ENCODE data around the gene MAN1A2.
A peak's percentile ranks its signal among the peaks of the same experiment; 100 is the strongest.

Gene MAN1A2

GRCh38 chr1:117362986-117363385, 4.3 kb upstream of the MAN1A2 start:
- no peak for DNase-seq

GRCh38 chr1:117363571-117364048, 3.6 kb upstream of the MAN1A2 start:
- DNase-seq: no peak

DNA sequence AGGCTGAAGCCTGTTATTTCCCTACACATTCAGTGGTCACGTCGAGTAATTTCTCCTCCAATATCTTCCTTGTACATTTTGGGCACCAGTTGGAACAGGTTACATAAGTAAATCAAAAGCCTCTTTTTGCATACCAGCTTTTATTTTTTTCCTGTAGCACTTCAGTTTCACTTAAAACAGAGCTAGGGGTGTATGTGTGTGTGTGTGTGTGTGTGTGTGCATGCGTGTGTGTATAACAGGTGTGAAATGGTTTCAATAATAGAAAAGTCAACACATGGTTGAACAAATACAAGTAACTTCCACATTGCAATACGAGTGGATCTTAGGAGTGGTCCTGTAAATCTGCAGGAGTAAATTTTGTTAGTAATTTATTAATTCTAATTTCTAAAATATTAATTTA, 3.0 kb upstream of the MAN1A2 start:
- DNase-seq: no peak

DNA sequence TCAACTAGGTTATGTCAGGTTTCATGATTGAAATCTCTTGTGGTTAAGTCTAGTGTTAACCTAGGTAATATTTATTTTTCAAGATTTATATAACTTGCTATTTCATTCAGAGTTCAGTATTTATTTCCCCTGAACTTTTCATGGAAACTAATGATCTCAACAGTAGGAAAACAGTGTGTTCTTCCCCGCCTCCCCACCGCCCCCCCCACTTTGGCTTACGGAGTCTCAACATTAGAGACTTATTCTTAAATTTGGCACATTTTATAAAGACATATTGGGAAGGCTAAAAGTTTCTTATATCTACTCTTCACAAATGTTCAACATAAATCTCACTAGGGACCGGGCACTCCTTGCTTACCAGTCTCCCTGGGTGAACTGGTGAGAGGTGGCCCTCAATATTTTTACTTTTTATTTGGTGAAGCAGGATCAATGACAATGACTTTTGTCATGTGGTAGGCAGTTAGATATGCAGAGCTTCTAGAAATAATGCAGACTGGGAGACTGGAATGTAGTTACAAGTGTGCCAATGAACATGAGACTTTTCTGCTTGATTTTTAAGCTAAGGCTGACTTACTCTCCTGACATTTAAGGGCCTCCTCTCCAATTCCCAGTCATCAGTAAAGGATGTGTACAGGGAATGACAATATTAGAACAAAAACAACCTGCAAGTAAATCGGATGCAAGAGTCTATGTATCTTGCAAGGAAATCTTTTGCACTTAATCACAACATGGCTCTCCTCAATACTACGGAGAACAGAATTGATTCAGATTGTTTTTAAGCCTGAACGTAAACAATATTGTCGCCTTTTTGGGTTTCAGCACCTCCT, 1.7 kb upstream of the MAN1A2 start:
- peak; percentile 24 for DNase-seq

DNA sequence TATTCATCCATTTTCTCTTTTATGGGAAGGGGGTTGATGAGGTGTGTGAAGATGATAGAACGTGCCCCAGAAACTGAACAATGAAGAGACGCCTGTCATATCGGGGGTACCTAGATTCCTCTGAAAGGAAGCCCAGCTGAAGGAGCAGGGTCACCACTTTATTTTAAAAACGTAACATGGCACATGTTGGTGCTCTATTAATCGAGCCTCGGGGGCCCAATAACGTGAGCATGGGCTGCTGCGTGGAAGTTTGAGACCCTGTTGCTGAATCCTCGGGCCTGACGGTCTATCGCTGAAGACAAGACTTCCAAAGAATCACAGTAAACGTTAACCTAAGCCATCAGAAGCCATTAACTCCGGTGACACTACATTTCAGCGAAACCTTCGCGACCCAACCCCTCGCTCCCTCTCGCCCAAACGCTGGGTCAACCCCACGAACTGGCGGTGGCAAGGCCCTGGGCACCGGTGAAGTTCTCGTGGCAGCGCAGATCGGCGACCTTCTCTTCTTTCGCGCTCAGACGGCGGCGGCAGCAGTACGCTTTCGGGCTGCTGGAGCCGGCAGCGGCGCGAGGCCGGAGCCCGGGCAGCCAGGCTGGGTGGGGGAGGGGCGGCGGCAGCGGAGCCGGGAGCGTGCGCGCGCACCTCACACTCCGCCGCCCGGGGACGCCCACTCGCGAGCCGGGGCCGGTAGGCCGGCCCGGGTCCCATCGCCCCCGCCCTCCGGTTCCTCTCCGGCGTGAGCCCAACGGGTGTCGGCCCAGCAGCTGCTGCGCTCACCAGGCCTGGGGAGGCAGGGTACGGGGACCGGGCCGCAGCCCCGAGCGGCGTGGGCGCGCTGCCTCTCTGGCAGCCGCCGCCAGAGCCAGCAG, 838 bp upstream of the MAN1A2 start:
- peak; percentile 44 for DNase-seq

DNA sequence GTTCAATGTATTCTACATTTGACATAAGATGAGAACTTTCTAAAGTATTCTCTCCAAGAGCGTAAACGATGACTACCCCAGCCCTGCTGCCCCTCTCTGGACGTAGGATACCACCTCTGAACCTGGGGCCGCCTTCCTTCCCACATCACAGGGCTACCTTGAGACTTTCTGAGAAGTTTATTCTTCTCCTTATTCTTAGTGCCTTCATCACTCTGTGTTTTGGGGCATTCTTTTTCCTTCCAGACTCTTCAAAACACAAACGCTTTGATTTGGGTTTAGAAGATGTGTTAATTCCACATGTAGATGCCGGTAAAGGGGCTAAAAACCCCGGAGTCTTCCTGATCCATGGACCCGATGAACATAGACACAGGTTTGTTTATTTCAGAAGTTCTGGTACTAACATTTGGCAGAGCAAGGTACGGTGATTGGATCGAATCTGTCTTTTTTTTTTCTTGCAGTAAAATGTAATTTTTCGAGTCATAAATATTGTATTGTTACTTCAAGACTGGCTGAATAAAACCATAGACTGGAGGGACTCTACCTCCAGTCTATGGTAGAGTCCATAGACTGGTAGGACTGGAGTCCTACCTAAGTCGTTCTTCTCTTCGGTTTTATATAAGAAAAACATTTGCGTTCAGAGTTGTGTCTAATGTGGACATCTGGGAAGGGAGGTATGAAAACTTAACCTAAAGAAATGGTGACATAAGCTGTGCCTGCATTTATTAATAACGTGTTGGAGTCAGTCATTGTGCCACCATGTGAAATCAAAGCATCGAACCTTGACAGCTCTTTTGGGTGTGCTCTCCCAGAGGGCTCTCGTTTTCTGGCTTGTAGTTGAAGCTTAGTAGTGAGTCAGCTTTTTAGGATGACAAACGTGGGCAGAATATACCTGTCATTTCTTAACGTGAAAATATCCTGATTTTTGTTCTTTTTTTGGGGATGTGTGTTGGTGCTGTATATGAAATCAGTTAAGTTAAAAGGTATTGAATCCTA, 1.2 kb downstream of the MAN1A2 start:
- DNase-seq: no peak

GRCh38 chr1:117370071-117370470, 2.8 kb downstream of the MAN1A2 start:
- DNase-seq: no peak

GRCh38 chr1:117370509-117370908, 3.3 kb downstream of the MAN1A2 start:
- DNase-seq: no peak

- no peak for DNase-seq
Measured at GRCh38 chr1:117371441-117372151, 4.3 kb downstream of the MAN1A2 start.

DNA sequence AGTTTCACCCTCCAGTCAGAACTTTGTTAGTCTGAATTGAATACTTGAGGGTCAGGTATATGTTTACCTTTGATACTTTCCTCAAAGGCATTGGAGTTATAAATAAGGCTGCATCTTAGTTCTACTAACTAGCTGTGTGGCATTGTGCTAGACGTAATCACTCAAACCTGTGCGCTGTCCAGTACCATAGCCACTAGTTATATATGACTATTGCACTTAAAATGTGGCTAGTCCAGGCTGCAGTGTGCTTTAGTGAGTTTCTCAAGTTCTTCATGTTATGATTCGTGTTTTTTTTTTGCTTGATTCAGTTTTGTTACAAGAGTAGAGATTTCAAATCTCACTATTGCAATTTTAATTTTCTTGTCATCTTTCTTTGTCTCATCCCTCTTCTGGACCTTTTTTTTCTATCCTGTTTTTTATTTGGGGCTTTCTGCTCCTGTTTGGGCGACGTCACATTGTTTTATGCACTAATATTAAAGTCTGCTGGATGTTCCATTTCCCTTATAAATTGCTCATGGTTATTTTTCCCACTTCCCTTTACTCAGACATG, 5.7 kb downstream of the MAN1A2 start:
- no peak for DNase-seq

GRCh38 chr1:117373932-117374331, 6.7 kb downstream of the MAN1A2 start:
- no peak for DNase-seq

DNA sequence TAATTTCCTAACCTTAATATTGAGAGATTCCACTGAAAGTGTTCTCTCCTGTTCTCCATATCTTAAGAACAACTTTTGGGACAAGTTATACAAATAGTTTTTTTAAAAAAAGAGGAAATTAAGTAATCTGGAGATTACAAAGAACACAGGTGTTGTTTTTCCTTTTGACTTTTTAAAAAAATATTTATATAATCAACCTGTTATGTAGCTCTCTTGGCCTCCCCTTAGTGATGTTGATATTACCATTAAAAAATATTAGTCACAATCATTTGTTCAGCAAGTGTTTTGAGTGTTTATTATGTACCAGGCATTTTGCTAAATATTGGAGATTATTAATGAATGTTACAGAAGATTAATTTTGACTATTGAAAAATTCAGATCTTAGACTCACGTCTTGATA, 8.1 kb downstream of the MAN1A2 start:
- no peak for DNase-seq

GRCh38 chr1:117387060-117387633, 19.9 kb downstream of the MAN1A2 start:
- no peak for DNase-seq

- no peak for DNase-seq
Measured at GRCh38 chr1:117388328-117388727, 21.1 kb downstream of the MAN1A2 start.

DNA sequence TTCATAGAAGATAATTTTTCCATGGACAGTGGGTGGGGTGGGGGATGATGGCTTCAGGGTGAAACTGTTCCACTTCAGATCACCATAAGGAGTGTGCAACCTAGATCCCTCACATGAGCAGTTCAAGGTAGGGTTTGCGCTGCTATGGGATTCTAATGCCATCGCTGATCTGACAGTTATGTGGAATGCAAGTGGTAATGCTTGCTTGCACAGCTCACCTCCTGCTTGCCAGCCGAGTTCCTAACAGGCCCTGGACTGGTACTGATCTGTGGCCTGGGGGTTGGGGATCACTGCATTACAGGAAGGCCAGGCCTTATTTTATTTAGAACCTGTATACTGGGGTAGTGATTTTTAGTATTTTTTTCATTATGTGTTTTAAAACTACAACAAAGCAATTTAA, 22.0 kb downstream of the MAN1A2 start:
- DNase-seq: no peak

DNA sequence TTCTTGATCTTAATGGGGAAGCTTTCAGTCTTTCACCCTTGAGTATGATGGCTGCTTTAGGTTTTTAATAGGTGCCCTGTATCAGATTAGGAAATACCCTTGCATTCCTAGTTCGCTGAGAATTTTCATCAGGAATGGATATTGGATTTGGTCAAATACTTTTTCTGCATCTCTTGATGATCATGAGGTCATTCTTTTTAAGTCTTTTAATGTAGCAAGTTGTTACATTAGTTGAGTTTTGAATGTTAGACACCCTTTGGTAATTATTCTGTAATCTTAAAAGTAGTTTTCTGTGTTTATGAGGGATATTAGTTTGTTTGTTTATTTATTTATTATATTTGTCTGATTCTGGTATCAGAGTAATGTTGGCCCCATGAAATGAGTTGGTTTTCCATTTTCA, 22.5 kb downstream of the MAN1A2 start:
- no peak for DNase-seq

DNA sequence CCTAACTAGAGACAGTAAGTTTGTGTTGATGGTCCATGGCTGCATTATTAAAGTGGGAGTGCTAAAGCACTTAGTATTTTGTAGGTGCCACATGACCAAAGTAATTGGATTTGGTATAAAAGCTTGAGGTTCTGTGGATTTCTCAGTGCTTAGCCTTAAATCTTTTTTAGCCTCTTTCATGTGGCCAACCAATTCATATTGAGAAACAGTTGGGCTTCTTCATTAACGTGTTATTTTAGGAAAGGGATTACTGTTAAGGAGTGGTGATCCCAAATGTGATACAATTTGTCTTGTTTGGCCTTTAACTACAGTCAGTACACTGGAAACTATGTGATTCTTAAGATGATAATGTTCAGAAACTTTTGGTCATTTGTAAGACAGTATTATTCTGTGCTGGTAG, 25.5 kb downstream of the MAN1A2 start:
- no peak for DNase-seq

DNA sequence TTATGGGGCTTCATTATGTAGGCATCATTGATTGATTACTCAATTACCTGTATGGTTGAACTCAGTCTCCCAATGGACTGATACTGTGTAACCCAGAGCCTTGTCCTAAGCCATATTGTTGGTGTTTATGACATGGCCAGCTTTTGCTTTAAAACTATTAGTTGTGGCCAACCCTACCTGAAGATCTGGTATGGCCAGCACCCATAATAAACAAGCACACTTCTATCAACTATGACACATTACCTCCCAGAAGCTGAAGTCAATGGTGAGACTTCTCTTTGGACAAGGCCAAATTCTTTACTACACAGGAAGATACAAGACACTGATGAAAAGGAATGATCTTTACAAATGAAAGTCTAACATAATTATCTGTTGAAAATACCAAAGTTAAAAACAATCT, 28.8 kb downstream of the MAN1A2 start:
- no peak for DNase-seq

GRCh38 chr1:117396636-117397035, 29.4 kb downstream of the MAN1A2 start:
- DNase-seq: peak; percentile 6

- no peak for DNase-seq
Measured at GRCh38 chr1:117398957-117399356, 31.7 kb downstream of the MAN1A2 start.

- DNase-seq: no peak
Measured at GRCh38 chr1:117401761-117402160, 34.5 kb downstream of the MAN1A2 start.
